ENCODE results near the gene CPLANE1.
"Not testable (repeated sequence)": the region's sequence is repeated elsewhere in the genome, so short reads cannot be mapped to it uniquely, and the experiment has no call there.

The CPLANE1 gene

GRCh38 chr5:37248970-37249814 lies at the start of gene CPLANE1:
CPLANE1 (minus strand) TSS chr5:37249376; CDS start chr5:37247698, 1,678 bp downstream.
- peak in 13 of 14 donors; percentile 47 to 88 (median 78) for DNase-seq

- not testable (repeated sequence) for DNase-seq
These were observed 47.1 kb upstream of the CPLANE1 start for GRCh38 chr5:37296313-37296712.

GRCh38 chr5:37283214-37283820 lies 34.1 kb upstream of the CPLANE1 start:
- no peak for DNase-seq

GRCh38 chr5:37275511-37275910 lies 26.3 kb upstream of the CPLANE1 start:
- no peak for DNase-seq

- no peak for DNase-seq
These were observed 23.3 kb upstream of the CPLANE1 start for GRCh38 chr5:37272511-37272910.

DNA sequence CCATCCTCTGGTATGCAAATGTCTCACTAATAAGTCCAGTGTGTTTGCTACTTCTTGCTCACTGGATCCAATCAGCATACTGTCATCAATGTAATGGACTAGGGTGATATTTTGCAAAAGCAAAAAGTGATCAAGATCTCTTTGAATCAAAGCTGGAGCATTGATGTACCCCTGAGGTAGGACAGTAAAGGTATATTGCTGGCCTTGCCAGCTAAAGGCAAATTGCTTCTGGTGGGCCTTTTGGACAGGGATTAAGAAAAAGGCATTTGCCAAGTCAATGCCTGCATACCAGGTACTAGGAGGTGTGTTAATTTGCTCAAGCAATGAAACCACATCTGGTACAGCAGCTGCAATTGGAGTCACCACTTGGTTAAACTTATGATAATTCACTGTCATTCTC lies 18.9 kb upstream of the CPLANE1 start:
- not testable (repeated sequence) for DNase-seq

DNA sequence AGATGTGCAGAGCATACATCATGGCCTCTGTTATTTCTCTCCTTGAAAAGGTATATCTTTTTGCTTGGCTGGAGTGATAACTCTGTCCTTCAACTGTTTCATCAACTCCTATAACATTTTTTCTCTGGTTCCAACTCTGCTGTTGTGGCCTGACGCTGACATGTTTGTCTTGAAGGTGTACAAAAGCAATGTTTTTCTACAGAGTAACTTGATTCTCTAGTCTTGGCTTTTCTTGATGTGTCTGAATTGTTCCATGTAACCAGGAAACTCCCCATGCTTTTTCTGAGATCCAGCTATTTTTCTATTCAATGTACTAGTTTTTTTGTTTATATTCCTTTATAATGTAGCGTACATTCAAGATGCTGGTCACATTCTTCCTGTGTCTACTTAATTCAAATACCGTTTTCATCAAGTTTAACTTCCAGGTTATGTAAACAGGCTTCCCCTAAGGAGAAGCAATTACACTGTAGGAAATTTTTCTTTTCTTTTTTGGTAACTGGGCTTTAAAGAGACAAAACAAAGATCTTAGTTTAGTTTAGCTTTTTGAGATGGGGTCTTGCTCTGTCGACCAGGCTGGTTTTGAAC lies 6.7 kb upstream of the CPLANE1 start:
- no peak for DNase-seq

- DNase-seq, result no peak
These were observed 5.4 kb upstream of the CPLANE1 start for GRCh38 chr5:37254581-37254980.

DNA sequence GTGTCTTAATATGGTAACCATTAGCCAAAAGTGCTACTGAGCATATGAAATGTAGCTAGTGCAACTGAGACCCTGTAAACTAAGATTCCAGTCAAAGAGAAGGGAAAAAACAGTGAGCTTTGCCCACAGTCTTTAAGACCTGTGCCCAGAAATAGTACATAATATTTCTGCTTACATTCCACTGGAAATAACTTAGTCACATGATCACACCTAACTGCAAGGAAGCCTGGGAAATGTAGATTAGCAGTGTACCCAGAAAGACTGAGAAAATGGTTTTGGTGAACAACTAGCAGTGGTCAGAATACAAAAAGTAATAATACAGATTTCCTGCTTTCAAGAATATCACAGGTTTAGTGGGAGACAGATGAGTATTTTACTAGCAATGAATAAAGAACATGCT lies 2.5 kb upstream of the CPLANE1 start:
- DNase-seq, result no peak

DNA sequence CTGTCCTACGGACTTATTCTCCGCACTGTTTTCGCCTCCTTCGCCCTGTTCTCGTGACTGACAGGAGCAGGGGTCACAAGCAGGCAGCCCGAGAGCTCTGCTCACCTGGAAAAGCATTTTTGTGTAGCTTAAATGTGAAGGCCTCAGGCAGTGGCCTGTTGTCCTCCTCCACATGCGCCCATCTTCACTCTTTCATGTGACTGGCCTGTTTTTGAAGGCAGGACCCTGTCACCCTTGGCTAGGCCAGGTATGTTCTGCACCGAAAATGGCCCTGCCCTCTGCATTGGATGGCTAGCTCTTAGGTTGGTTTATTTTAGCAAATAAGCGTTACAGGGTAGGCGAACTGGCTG lies 614 bp upstream of the CPLANE1 start:
- peak in 4 of 14 donors; percentile 32 to 70 (median 46) for DNase-seq

DNA sequence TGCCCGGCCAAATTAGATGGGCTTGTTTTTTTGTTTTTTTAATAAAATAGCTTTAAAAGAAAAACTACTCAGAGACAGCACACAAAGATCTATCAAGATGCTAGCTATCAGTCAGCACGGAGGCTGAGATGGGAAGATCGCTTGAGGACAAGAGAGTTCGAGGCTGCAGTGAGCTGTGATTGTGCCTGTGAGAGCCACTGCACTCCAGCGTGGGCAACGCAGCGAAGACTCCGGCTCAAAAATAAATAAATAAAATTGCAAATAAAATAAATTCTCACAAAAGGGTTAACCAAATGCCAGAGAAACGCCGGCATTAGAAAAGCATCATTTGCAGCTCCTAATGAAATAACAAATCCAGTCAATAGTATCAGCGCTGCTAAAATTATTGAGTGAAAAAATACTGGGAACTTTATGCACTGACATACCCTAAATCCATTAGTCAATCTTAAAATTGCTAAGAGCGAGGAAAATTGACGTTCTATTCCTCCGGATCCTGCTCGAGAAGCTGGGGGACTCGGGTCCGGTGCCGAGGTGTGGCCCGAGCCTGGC lies 681 bp downstream of the CPLANE1 start:
- no peak for DNase-seq

DNA sequence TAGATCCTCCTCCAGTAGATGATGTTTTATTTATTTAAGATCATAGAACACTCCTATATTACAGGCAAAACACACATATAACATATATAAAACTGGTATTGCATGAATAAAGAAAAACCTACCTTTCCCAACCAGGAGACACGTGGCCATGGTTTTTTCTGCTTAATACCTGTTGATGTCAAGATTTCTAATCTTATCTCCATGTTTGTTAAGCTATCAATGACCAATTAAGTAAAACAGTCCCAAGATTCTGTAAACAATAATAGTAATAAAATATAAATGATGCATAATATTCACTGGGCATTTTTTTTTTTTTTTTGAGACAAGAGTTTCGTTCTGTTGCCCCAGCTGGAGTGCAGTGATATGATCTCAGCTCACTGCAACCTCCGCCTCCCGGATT lies 1.7 kb downstream of the CPLANE1 start:
- no peak for DNase-seq

DNA sequence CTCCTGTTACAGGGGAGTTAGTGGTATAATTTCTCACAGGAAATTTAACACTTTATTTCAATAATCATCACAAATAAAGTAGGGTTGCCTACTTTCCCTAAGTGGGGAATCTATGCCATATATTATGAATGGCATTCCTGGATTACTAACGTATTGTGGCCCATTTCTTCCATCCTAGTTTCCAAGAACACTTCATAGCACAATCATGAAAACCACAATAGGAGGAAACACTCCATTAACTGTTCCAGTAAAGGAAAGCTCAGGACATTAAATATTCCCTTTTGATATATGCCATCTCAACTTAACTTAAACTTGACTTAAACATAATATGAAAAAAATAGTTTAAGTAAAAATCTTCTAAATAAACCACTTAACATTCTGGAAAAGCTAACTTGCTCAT lies 2.1 kb downstream of the CPLANE1 start:
- DNase-seq, result no peak

DNA sequence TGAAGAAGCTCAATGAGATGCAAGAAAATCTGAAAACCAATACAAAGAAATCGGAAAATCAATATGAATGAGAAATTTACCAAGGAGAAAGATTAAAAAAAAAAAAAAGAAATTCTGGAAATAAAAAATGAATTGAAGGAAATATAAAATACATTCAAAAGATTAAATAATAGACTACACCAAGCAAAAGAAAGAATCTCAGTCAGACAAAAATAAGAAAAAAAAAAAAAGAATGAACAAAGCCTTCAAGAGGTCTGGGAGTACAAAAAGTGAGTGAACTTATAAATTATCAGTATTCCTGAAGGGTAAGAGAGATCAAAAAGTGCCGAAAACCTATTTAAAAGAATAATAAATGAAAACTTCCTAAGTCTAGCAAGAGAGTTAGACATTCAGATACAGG lies 14.9 kb downstream of the CPLANE1 start:
- no peak for DNase-seq

GRCh38 chr5:37226377-37226776 lies 22.8 kb downstream of the CPLANE1 start:
- no peak for DNase-seq

GRCh38 chr5:37222181-37222580 lies 27.0 kb downstream of the CPLANE1 start:
- no peak for DNase-seq

DNA sequence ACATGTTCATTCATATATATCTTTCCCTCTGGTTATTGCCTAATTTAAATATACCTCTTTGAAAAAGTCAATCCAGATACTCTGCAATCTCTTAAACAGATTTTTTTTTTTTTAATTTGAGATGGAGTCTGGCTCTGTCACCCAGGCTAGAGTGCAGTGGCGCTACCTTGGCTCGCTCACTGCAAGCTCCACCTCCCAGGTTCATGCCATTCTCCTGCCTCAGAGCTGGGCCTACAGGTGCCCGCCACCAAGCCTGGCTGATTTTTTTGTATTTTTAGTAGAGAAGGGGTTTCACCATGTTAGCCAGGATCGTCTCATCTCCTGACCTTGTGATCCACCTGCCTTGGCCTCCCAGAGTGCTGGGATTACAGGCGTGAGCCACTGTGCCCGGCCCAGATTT lies 28.8 kb downstream of the CPLANE1 start:
- not testable (repeated sequence) for DNase-seq

GRCh38 chr5:37219384-37219783 lies 29.8 kb downstream of the CPLANE1 start:
- not testable (repeated sequence) for DNase-seq

GRCh38 chr5:37217976-37218375 lies 31.2 kb downstream of the CPLANE1 start:
- no peak for DNase-seq

- DNase-seq, result no peak
These were observed 34.6 kb downstream of the CPLANE1 start for GRCh38 chr5:37214550-37214949.

GRCh38 chr5:37212096-37212495 lies 37.1 kb downstream of the CPLANE1 start:
- peak in 1 of 14 donors; percentile 3 for DNase-seq

- no peak for DNase-seq
These were observed 37.5 kb downstream of the CPLANE1 start for GRCh38 chr5:37211661-37212060.

Measured in C1 segment of cervical spinal cord (tissue), 14 donors.